Fibroblast of lung (primary cell): ENCODE data around the gene FYB2. TPM values are rescaled to one million over a fixed set of nuclear protein-coding genes. Genes with fewer than 3 reads are reported as not detected.

ENCODE experiments used
- DNase-seq, 2 donors: peaks; one replicate each; pipeline versions ENCODE4 v3.0.0 to v3.0.0-alpha.2; 2010; ENCODE audit warnings: low read depth in 2 of 2
- H2AFZ ChIP-seq: 2 replicates; pipeline ENCODE4 v1.5.1; 2012; ENCODE audit warnings: low read length, control low read depth, inconsistent platforms
- H3K27ac ChIP-seq: 2 replicates; pipeline ENCODE4 v1.5.1; 2011; ENCODE audit warnings: low read length, control low read depth; ENCODE audit not compliant: insufficient read depth
- H3K27me3 ChIP-seq: 2 replicates; pipeline ENCODE4 v1.5.1; 2011; ENCODE audit warnings: mild to moderate bottlenecking, low read length; ENCODE audit not compliant: control insufficient read depth, insufficient read depth
- H3K36me3 ChIP-seq: 2 replicates; pipeline ENCODE4 v1.5.1; 2011; ENCODE audit warnings: low read length; ENCODE audit not compliant: control insufficient read depth, insufficient read depth
- H3K4me1 ChIP-seq: 2 replicates; pipeline ENCODE4 v1.5.1; 2011; ENCODE audit warnings: low read length; ENCODE audit not compliant: control insufficient read depth, insufficient read depth; ENCODE audit errors: extremely low read depth
- H3K4me2 ChIP-seq: 2 replicates; pipeline ENCODE4 v1.5.1; 2011; ENCODE audit warnings: low read length, control low read depth; ENCODE audit not compliant: insufficient read depth; ENCODE audit errors: extremely low read depth
- H3K4me3 ChIP-seq, 4 experiments: fragments of 200-600 bp in 1 of 4; sonication (generic) in 1 of 4; replicated peaks in 1 of 4; 2 replicates each; pipeline ENCODE4 v1.5.1; 2011 to 2016; ENCODE audit warnings: low read length in 4 of 4, low read depth in 3 of 4, mild to moderate bottlenecking in 3 of 4, control low read depth in 2 of 4, inconsistent platforms in 1 of 4, mixed read lengths in 1 of 4; ENCODE audit not compliant: insufficient read depth in 1 of 4; ENCODE audit errors: control extremely low read depth in 1 of 4
- H3K79me2 ChIP-seq: 2 replicates; pipeline ENCODE4 v1.5.1; 2012; ENCODE audit warnings: mild to moderate bottlenecking, low read length, inconsistent platforms; ENCODE audit not compliant: control insufficient read depth, insufficient read depth
- H3K9ac ChIP-seq: 2 replicates; pipeline ENCODE4 v1.5.1; 2011; ENCODE audit warnings: mild to moderate bottlenecking, low read length, control low read depth; ENCODE audit not compliant: insufficient read depth
- H3K9me3 ChIP-seq: 2 replicates; pipeline ENCODE4 v1.5.1; 2012; ENCODE audit warnings: low read depth, low read length; ENCODE audit not compliant: control insufficient read depth, insufficient read depth
- H4K20me1 ChIP-seq: 2 replicates; pipeline ENCODE4 v1.5.1; 2011; ENCODE audit warnings: low read length; ENCODE audit not compliant: control insufficient read depth, insufficient read depth; ENCODE audit errors: extremely low read depth
- EZH2 ChIP-seq: IDR thresholded peaks from 2 replicates; pipeline ENCODE4 v1.5.1; 2012; ENCODE audit warnings: low read length, control low read depth, mild to moderate bottlenecking; ENCODE audit errors: missing control alignments
- polyA plus RNA-seq, 2 donors: library from polyadenylated mRNA; depleted of rRNA in 1 of 2; stranded (reverse) in 1 of 2; unstranded in 1 of 2; fragments of >200 nt; gene quantifications; 2 replicates each; pipeline ENCODE4 v1.2.1, GENCODE V29; 2011 to 2012; ENCODE audit warnings: missing spikeins in 1 of 2
- total RNA-seq: library from RNA; depleted of rRNA; stranded (reverse); fragments of >200 nt; gene quantifications from 2 replicates; pipeline ENCODE4 v1.2.1, GENCODE V29; 2014
- TF ChIP-seq, protein P1 (sequence below), 2 donors: IDR thresholded peaks in 1 of 2; conservative IDR thresholded peaks in 1 of 2; 1 replicate in 1 of 2; 2 replicates in 1 of 2; pipeline ENCODE4 v1.5.1; 2011 to 2012; ENCODE audit warnings: low read length in 2 of 2, control low read depth in 1 of 2, inconsistent platforms in 1 of 2, low read depth in 1 of 2, mild to moderate bottlenecking in 1 of 2

Gene FYB2
- total and polyA plus RNA-seq, 2 donors (not counting 1 experiment from before 2014, with no cell fraction given): not detected

- TF ChIP-seq EZH2: no peak
- H3K79me2 ChIP-seq: no peaks in the 10 kb centered on the region
Measured at GRCh38 chr1:56863265-56863992, 44.2 kb upstream of the FYB2 start.

GRCh38 chr1:56859287-56859686 is 40.1 kb upstream of the FYB2 start:
- no peak overlapping the region for H3K9ac ChIP-seq
- no peaks in the 10 kb centered on the region for H4K20me1 ChIP-seq
- no peak overlapping the region for H3K27ac ChIP-seq
- H3K4me3 ChIP-seq: no peak overlapping the region
- TF ChIP-seq, protein P1, sequence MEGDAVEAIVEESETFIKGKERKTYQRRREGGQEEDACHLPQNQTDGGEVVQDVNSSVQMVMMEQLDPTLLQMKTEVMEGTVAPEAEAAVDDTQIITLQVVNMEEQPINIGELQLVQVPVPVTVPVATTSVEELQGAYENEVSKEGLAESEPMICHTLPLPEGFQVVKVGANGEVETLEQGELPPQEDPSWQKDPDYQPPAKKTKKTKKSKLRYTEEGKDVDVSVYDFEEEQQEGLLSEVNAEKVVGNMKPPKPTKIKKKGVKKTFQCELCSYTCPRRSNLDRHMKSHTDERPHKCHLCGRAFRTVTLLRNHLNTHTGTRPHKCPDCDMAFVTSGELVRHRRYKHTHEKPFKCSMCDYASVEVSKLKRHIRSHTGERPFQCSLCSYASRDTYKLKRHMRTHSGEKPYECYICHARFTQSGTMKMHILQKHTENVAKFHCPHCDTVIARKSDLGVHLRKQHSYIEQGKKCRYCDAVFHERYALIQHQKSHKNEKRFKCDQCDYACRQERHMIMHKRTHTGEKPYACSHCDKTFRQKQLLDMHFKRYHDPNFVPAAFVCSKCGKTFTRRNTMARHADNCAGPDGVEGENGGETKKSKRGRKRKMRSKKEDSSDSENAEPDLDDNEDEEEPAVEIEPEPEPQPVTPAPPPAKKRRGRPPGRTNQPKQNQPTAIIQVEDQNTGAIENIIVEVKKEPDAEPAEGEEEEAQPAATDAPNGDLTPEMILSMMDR (conservative IDR thresholded peaks at IDR 0.05 in 1 of 2, IDR thresholded peaks at IDR 0.05 in 1 of 2; ENCODE audit: low read depth in 1 of 2, low read length in 2 of 2): no peak
- no peak for TF ChIP-seq EZH2
- no peak for DNase-seq
- H3K4me2 ChIP-seq: no peak overlapping the region
- no peaks in the 10 kb centered on the region for H3K36me3 ChIP-seq
- H2AFZ ChIP-seq: no peak overlapping the region
- H3K79me2 ChIP-seq: no peaks in the 10 kb centered on the region
- H3K9me3 ChIP-seq: no peaks in the 10 kb centered on the region
- no peaks in the 10 kb centered on the region for H3K4me1 ChIP-seq
- H3K27me3 ChIP-seq: no peaks in the 10 kb centered on the region

More at GRCh38 chr1:56863265-56863992, 44.2 kb upstream of the FYB2 start:
- Histone ChIP-seq H3K4me3 (no peak overlapping the region), H3K9ac (no peak overlapping the region), H4K20me1 (no peaks in the 10 kb centered on the region), H3K27ac (no peak overlapping the region), H3K9me3 (no peaks in the 10 kb centered on the region), H3K27me3 (no peaks in the 10 kb centered on the region), H3K36me3 (no peaks in the 10 kb centered on the region), H3K4me2 (no peak overlapping the region), H2AFZ (no peak overlapping the region), H3K4me1 (peaks cover 2% of the 10 kb centered on the region)
- DNase-seq: no peak

- Histone ChIP-seq H3K9me3 (no peaks in the 10 kb centered on the region), H3K36me3 (no peaks in the 10 kb centered on the region), H3K4me1 (no peaks in the 10 kb centered on the region), H2AFZ (no peak overlapping the region), H4K20me1 (no peaks in the 10 kb centered on the region), H3K79me2 (no peaks in the 10 kb centered on the region), H3K4me2 (no peak overlapping the region), H3K4me3 (no peak overlapping the region), H3K9ac (no peak overlapping the region), H3K27me3 (no peaks in the 10 kb centered on the region), H3K27ac (no peak overlapping the region)
- TF ChIP-seq, protein P1 (conservative IDR thresholded peaks at IDR 0.05 in 1 of 2, IDR thresholded peaks at IDR 0.05 in 1 of 2; ENCODE audit: low read depth in 1 of 2, low read length in 2 of 2): no peak
- no peak for TF ChIP-seq EZH2
- DNase-seq: no peak
Measured at GRCh38 chr1:56856186-56856585, 37.0 kb upstream of the FYB2 start.
